ENCODE data around the gene ALDH3B1.

- TF ChIP-seq CTCF (IDR thresholded peaks at IDR 0.05; ENCODE audit: insufficient read depth, low read depth, low read length), result no peak
- TF ChIP-seq EZH2 (IDR thresholded peaks at IDR 0.05; ENCODE audit: insufficient read depth, low read length), result no peak
Observed at GRCh38 chr11:68042219-68043028, 32.3 kb downstream of the ALDH3B1 start.
